Smooth muscle cell (in vitro differentiated cells): ENCODE measurements around the gene NDUFB4. TPM values are rescaled to one million over a fixed set of nuclear protein-coding genes. Genes with fewer than 3 reads are reported as not detected.

Experiments
- DNase-seq: peaks from one replicate; lab custom pipeline; 2025; ENCODE audit not compliant: unreplicated experiment; lab: John Stamatoyannopoulos, UW
- H2AFZ ChIP-seq: fragments of 200-600 bp; sonication (generic); 2 replicates; pipeline ENCODE4 v1.6.0; 2016; ENCODE audit warnings: antibody characterized with exemption, low read depth, mild to moderate bottlenecking
- H3F3A ChIP-seq: fragments of 200-600 bp; sonication (generic); 2 replicates; pipeline ENCODE4 v1.6.0; 2017; ENCODE audit warnings: antibody characterized with exemption, low read depth
- H3K27ac ChIP-seq: fragments of 200-600 bp; sonication (generic); 2 replicates; pipeline ENCODE4 v1.5.1; 2016; ENCODE audit warnings: low read depth, mild to moderate bottlenecking
- H3K27me3 ChIP-seq: fragments of 200-600 bp; sonication (generic); 2 replicates; pipeline ENCODE4 v1.6.1; 2016; ENCODE audit warnings: low read depth, mild to moderate bottlenecking
- H3K36me3 ChIP-seq: fragments of 200-600 bp; sonication (generic); 2 replicates; pipeline ENCODE4 v1.5.1; 2016; ENCODE audit warnings: low read depth
- H3K4me1 ChIP-seq: fragments of 200-600 bp; sonication (generic); 2 replicates; pipeline ENCODE4 v1.5.1; 2016; ENCODE audit warnings: low read depth
- H3K4me2 ChIP-seq: fragments of 200-600 bp; sonication (generic); 2 replicates; pipeline ENCODE4 v1.6.0; 2016; ENCODE audit warnings: mild to moderate bottlenecking
- H3K4me3 ChIP-seq: fragments of 200-600 bp; sonication (generic); 2 replicates; pipeline ENCODE4 v1.5.1; 2016; ENCODE audit warnings: mild to moderate bottlenecking
- H3K79me2 ChIP-seq: fragments of 200-600 bp; sonication (generic); 2 replicates; pipeline ENCODE4 v1.6.0; 2016; ENCODE audit warnings: low read depth, mild to moderate bottlenecking
- H3K9ac ChIP-seq: fragments of 200-600 bp; sonication (generic); 2 replicates; pipeline ENCODE4 v1.6.0; 2016; ENCODE audit warnings: low read depth
- H3K9me3 ChIP-seq: fragments of 200-600 bp; sonication (generic); replicated peaks from 2 replicates; pipeline ENCODE4 v1.5.1; 2016; ENCODE audit warnings: low read depth
- H4K20me1 ChIP-seq: fragments of 200-600 bp; sonication (generic); 2 replicates; pipeline ENCODE4 v1.6.0; 2016; ENCODE audit warnings: low read depth
- WGBS: methylation state at CpG from one replicate; pipeline ENCODE4 v1.1.7; 2016; ENCODE audit warnings: low lambda C conversion rate; 5-methylcytosine and 5-hydroxymethylcytosine counted together
- polyA plus RNA-seq: library from polyadenylated mRNA; unstranded; fragments of >200 nt; fragmentation: Nextera tagmentation; extraction: Ambion mirVana; gene quantifications from 2 replicates; pipeline ENCODE4 v1.2.1, GENCODE V29; 2016
- total RNA-seq: library from RNA; depleted of rRNA; stranded (reverse); fragments of >200 nt; gene quantifications from 2 replicates; pipeline ENCODE4 v1.2.3, GENCODE V29; 2014
- TF ChIP-seq, protein P1 (sequence below): fragments of 200-600 bp; sonication (generic); IDR thresholded peaks from 2 replicates; pipeline ENCODE4 v1.5.1; 2017; ENCODE audit warnings: borderline replicate concordance, mild to moderate bottlenecking, antibody characterized with exemption; ENCODE audit not compliant: insufficient read depth, poor library complexity, severe bottlenecking

NDUFB4 gene
- total and polyA plus RNA-seq, 2 experiments from 2014 or later, result 270 to 493 TPM

DNA sequence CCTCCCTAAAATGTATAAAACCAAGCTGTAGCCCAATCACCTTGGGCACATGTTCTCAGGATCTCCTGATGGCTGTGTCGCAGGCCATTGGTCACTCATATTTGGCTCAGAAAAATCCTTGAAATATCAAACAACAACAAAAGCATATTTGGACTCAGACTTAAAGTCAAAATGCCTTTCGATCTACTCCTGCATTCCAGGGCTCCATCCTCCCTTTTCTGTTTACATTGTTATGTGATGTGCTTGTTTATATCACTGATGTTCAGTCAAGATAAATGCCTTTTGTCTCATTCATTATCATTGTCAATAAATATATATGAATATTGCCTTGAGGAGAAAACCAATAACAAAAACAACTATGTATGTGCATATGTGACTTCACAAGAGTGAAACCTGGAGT lies 54.2 kb downstream of the NDUFB4 start:
- Histone ChIP-seq H4K20me1 (no peaks in the 10 kb centered on the region), H3K27me3 (no peaks in the 10 kb centered on the region), H3F3A (peaks cover 4% of the 10 kb centered on the region), H3K27ac (no peak overlapping the region), H3K79me2 (no peaks in the 10 kb centered on the region), H3K4me1 (peaks cover 3% of the 10 kb centered on the region), H3K9me3 (no peaks in the 10 kb centered on the region), H3K9ac (no peak overlapping the region), H3K4me3 (no peak overlapping the region), H3K36me3 (no peaks in the 10 kb centered on the region), H2AFZ (no peak overlapping the region), H3K4me2 (no peak overlapping the region)
- 94% methylated on average over 2 of the region's 2 CpGs for WGBS
- TF ChIP-seq, protein P1, sequence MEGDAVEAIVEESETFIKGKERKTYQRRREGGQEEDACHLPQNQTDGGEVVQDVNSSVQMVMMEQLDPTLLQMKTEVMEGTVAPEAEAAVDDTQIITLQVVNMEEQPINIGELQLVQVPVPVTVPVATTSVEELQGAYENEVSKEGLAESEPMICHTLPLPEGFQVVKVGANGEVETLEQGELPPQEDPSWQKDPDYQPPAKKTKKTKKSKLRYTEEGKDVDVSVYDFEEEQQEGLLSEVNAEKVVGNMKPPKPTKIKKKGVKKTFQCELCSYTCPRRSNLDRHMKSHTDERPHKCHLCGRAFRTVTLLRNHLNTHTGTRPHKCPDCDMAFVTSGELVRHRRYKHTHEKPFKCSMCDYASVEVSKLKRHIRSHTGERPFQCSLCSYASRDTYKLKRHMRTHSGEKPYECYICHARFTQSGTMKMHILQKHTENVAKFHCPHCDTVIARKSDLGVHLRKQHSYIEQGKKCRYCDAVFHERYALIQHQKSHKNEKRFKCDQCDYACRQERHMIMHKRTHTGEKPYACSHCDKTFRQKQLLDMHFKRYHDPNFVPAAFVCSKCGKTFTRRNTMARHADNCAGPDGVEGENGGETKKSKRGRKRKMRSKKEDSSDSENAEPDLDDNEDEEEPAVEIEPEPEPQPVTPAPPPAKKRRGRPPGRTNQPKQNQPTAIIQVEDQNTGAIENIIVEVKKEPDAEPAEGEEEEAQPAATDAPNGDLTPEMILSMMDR, result no peak
- DNase-seq, result no peak

Other genes starting within 250 kb of the NDUFB4 start
- gene LRRC58, start 247.0 kb upstream of the NDUFB4 start, total RNA-seq, result 20.4 and 28.1 TPM in 2 replicates
- 4.9 and 6.4 TPM in 2 replicates for gene LRRC58, start 247.0 kb upstream of the NDUFB4 start, polyA plus RNA-seq
- 630 and 783 TPM in 2 replicates for gene FSTL1, start 145.3 kb upstream of the NDUFB4 start, total RNA-seq
- 367 and 562 TPM in 2 replicates for gene FSTL1, start 145.3 kb upstream of the NDUFB4 start, polyA plus RNA-seq
- gene HGD, start 85.9 kb downstream of the NDUFB4 start, total RNA-seq, result 3.8 and 5.1 TPM in 2 replicates
- 8.8 and 10.9 TPM in 2 replicates for gene HGD, start 85.9 kb downstream of the NDUFB4 start, polyA plus RNA-seq
- 29.3 and 33.5 TPM in 2 replicates for gene RABL3, start 146.2 kb downstream of the NDUFB4 start, total RNA-seq
- gene RABL3, start 146.2 kb downstream of the NDUFB4 start, polyA plus RNA-seq, result 27.0 and 29.5 TPM in 2 replicates
- 17.6 and 18.8 TPM in 2 replicates for gene GTF2E1, start 146.4 kb downstream of the NDUFB4 start, total RNA-seq
- gene GTF2E1, start 146.4 kb downstream of the NDUFB4 start, polyA plus RNA-seq, result 15.8 and 17.0 TPM in 2 replicates